Loucy (cell line): ENCODE data around the gene GLYR1.
A peak's percentile ranks its signal among the peaks of the same experiment; 100 is the strongest.

Experiments
- H2AFZ ChIP-seq: fragments of 200-600 bp; sonication (generic); 2 replicates; pipeline ENCODE4 v1.6.0; 2016; ENCODE audit warnings: antibody characterized with exemption, mild to moderate bottlenecking, low read length, moderate library complexity
- H3F3A ChIP-seq: fragments of 200-600 bp; 2 replicates; pipeline ENCODE4 v1.6.0; 2016; ENCODE audit warnings: antibody characterized with exemption, low read depth, mild to moderate bottlenecking
- H3K27me3 ChIP-seq: fragments of 200-600 bp; sonication (generic); 2 replicates; pipeline ENCODE4 v1.6.1; 2014; ENCODE audit warnings: low read length, mild to moderate bottlenecking; ENCODE audit not compliant: insufficient read depth, poor library complexity, severe bottlenecking
- H3K36me3 ChIP-seq: fragments of 200-600 bp; sonication (generic); 2 replicates; pipeline ENCODE4 v1.6.1; 2016; ENCODE audit warnings: low read length; ENCODE audit not compliant: insufficient read depth
- H3K4me1 ChIP-seq: fragments of 200-600 bp; sonication (generic); 2 replicates; pipeline ENCODE4 v1.5.1; 2014; ENCODE audit warnings: low read length, mild to moderate bottlenecking; ENCODE audit not compliant: insufficient read depth, poor library complexity, severe bottlenecking
- H3K4me2 ChIP-seq: fragments of 200-600 bp; sonication (generic); 2 replicates; pipeline ENCODE4 v1.6.0; 2014; ENCODE audit warnings: antibody characterized with exemption, low read length, low read depth, mild to moderate bottlenecking; ENCODE audit not compliant: poor library complexity, severe bottlenecking
- H3K4me3 ChIP-seq: fragments of 200-600 bp; sonication (generic); 2 replicates; pipeline ENCODE4 v1.5.1; 2014; ENCODE audit warnings: low read length, mild to moderate bottlenecking, mixed read lengths; ENCODE audit not compliant: poor library complexity, severe bottlenecking
- H3K79me2 ChIP-seq: fragments of 200-600 bp; sonication (generic); 2 replicates; pipeline ENCODE4 v1.6.1; 2014; ENCODE audit warnings: low read length; ENCODE audit not compliant: insufficient read depth
- H3K9ac ChIP-seq: fragments of 200-600 bp; sonication (generic); 2 replicates; pipeline ENCODE4 v1.6.0; 2014; ENCODE audit warnings: mild to moderate bottlenecking, low read depth, low read length, moderate library complexity; ENCODE audit not compliant: poor library complexity, severe bottlenecking
- H3K9me2 ChIP-seq: fragments of 200-600 bp; sonication (generic); replicated peaks from 2 replicates; pipeline ENCODE4 v1.6.1; 2016; ENCODE audit warnings: low read depth, low read length, mixed read lengths
- H3K9me3 ChIP-seq: fragments of 200-600 bp; sonication (generic); 2 replicates; pipeline ENCODE4 v1.6.1; 2014; ENCODE audit warnings: mild to moderate bottlenecking, antibody characterized with exemption, low read length, low read depth; ENCODE audit not compliant: insufficient read depth
- H4K20me1 ChIP-seq: fragments of 200-600 bp; sonication (generic); 2 replicates; pipeline ENCODE4 v1.6.0; 2014; ENCODE audit warnings: antibody characterized with exemption, low read length, mild to moderate bottlenecking; ENCODE audit not compliant: insufficient read depth, poor library complexity, severe bottlenecking
- EZH2phosphoT487 ChIP-seq: fragments of 200-600 bp; IDR thresholded peaks from 2 replicates; pipeline ENCODE4 v1.6.1; 2018; ENCODE audit warnings: antibody characterized with exemption, mild to moderate bottlenecking, moderate library complexity, borderline replicate concordance
- TF ChIP-seq, protein P1 (sequence below): fragments of 200-600 bp; sonication (generic); conservative IDR thresholded peaks from 2 replicates; pipeline ENCODE4 v1.5.1; 2014; ENCODE audit warnings: mild to moderate bottlenecking, antibody characterized with exemption, low read length

Gene GLYR1

DNA sequence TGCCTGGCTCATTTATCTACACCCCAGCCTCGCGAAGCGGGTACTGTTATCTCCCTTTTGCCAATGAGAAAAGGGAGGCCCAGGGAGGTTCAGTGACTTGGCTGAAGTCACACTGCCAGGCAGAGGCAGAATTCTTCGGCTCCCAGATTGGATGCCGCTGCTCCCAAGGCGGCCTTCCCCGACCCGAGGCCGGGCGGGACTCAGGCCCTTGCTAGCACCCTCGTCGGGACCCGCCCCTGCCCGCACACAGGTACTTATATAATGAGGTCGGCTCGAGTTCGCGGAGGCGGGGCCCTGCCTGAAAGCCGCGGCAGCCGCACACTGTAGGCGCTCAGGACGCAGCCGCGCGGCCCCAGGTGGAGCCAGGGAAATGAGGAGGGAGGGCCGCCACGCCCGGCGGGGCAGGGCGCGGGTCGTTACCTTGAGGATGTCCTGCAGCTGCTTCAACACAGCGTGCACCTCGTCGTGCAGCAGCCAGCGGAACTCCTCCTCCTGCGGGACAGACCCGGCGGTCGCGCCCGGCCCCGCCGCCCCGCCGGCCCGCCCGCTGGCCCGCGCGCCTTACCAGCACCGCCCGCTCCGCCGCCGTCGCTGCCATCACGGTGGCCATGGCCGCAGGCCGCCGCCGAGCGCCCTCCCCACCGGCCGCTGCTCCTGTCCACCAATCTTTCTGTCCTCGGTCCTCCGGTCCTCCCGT is 45.0 kb downstream of the GLYR1 start, which contains the start of gene ROGDI:
ROGDI (minus strand) TSS at position 672 of the 697 bp plus-strand sequence; CDS start at position 610, 62 bp downstream.
- Histone ChIP-seq H4K20me1 (no peaks in the 10 kb centered on the region), H3K36me3 (no peaks in the 10 kb centered on the region; the same call in 1 of the 2 replicates), H3K9me2 (no peaks in the 10 kb centered on the region), H3K9ac (peak within 1 kb of the TSS; percentile 50), H3K4me2 (peak within 1 kb of the TSS; percentile 83), H3K79me2 (no peaks in the 10 kb centered on the region), H2AFZ (peak within 1 kb of the TSS; percentile 82), H3K4me1 (no peaks in the 10 kb centered on the region), H3K9me3 (no peaks in the 10 kb centered on the region), H3K27me3 (no peaks in the 10 kb centered on the region), H3F3A (no peaks in the 10 kb centered on the region), H3K4me3 (peak within 1 kb of the TSS; percentile 75)
- no peak for TF ChIP-seq EZH2phosphoT487
- TF ChIP-seq, protein P1, sequence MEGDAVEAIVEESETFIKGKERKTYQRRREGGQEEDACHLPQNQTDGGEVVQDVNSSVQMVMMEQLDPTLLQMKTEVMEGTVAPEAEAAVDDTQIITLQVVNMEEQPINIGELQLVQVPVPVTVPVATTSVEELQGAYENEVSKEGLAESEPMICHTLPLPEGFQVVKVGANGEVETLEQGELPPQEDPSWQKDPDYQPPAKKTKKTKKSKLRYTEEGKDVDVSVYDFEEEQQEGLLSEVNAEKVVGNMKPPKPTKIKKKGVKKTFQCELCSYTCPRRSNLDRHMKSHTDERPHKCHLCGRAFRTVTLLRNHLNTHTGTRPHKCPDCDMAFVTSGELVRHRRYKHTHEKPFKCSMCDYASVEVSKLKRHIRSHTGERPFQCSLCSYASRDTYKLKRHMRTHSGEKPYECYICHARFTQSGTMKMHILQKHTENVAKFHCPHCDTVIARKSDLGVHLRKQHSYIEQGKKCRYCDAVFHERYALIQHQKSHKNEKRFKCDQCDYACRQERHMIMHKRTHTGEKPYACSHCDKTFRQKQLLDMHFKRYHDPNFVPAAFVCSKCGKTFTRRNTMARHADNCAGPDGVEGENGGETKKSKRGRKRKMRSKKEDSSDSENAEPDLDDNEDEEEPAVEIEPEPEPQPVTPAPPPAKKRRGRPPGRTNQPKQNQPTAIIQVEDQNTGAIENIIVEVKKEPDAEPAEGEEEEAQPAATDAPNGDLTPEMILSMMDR = no peak

DNA sequence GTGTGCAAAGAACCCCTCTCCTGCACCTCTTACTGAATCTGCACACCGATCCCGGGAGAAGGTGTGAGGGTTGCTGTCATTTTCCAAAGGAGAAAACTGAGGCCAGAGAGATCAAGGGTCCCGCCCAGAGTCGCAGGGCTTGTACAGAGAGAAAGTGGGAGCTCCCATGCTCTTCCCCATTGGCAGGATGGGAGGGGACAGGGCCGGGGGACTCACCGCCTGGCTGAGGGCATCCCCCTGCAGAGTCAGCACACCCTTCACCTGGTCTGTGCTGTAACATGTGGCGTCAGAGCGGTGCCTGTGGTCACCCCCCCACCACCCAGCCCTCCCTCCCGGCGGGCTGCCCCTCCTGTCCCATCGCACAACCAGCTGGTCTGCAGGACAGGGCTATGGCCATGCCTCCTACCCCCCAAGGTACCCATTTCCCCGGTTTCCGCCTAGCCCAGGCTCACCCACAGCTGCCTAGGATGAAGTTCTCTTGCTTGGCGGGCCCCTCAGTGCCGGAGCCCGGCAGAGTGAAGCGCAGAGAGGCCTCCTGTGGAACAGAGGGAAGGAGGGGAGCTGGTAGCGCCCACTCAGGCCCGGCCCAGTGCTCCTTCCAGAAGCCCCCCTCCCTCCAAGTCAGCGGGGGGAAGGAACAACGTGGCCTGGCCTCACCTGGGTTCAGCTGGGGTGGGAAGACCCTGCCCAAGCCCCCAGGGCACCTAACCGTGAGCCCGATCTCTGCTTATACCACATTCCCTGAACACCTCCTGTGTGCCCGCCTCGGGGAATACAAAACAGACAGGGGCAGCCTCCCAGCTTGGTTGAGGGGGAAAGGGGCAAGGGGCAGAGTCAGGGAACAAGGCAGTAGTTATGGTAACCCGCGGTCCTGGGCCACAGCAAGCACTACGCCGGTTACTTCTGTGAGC is 45.8 kb downstream of the GLYR1 start:
- peak overlapping the region; percentile 46 for H3K9ac ChIP-seq
- H3K9me3 ChIP-seq = no peaks in the 10 kb centered on the region
- H3K4me2 ChIP-seq = peak overlapping the region; percentile 73
- no peaks in the 10 kb centered on the region for H3K27me3 ChIP-seq
- no peaks in the 10 kb centered on the region for H3K9me2 ChIP-seq
- TF ChIP-seq, protein P1 = no peak
- no peak for TF ChIP-seq EZH2phosphoT487
- H3K36me3 ChIP-seq = no peaks in the 10 kb centered on the region; the same call in 1 of the 2 replicates
- H3K4me3 ChIP-seq = peak overlapping the region; percentile 75
- H3F3A ChIP-seq = no peaks in the 10 kb centered on the region
- H2AFZ ChIP-seq = peak overlapping the region; percentile 12; the same call in 1 of the 2 replicates
- no peaks in the 10 kb centered on the region for H3K4me1 ChIP-seq
- H4K20me1 ChIP-seq = no peaks in the 10 kb centered on the region
- H3K79me2 ChIP-seq = no peaks in the 10 kb centered on the region

DNA sequence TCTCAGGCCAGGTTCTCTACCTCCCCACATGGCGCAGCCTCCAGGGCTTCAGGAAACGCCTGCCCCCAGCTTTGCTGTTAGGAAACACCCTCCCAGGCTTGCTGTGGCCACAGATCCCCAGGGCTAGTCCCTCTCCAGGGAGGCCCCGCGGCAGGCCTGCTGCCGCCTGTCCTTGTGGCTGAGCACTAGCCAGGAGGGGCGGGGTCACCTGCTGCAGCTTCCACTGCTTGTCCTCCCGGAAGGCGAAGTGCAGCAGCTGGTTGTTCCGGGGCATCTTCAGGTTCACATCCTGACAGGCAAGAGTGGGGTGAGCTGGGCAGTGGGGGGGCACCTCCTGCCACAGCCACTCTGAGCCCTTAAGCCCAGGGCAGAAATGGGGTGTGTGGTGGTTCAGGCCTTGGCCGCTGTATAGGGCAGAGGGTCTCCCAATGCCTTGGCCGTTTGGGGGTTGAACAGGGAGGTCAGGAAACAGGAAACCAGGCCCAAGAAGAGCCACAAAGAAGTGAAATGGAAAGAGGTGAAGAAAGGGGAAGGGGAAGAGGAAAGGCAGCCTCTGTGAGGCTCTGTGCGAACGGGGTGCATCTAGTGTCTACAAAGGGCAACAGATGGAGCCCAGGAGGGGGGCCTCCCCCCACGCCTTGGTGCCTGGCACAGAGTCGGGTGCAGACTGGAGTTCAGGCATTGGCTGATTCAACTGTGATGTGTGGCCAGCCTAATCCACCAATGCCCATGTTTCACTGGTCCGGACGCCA is 46.6 kb downstream of the GLYR1 start:
- Histone ChIP-seq H3K27me3 (no peaks in the 10 kb centered on the region), H3K4me3 (no peak overlapping the region), H3K9me2 (no peaks in the 10 kb centered on the region)

More for the DNA sequence above, 46.6 kb downstream of the GLYR1 start:
- Histone ChIP-seq H4K20me1 (no peaks in the 10 kb centered on the region), H3K79me2 (no peaks in the 10 kb centered on the region), H2AFZ (no peak overlapping the region), H3K9me3 (no peaks in the 10 kb centered on the region), H3K36me3 (no peaks in the 10 kb centered on the region; the same call in 1 of the 2 replicates), H3K9ac (no peak overlapping the region), H3K4me1 (no peaks in the 10 kb centered on the region), H3K4me2 (no peak overlapping the region), H3F3A (no peaks in the 10 kb centered on the region)
- no peak for TF ChIP-seq EZH2phosphoT487
- TF ChIP-seq, protein P1 = no peak
